AG09319 (cell line): ENCODE data around the gene SH3GL1.

Experiments used
- DNase-seq: peaks from one replicate; pipeline ENCODE4 v3.0.0-alpha.2; 2010; ENCODE audit warnings: low read depth; ENCODE audit errors: extremely low read depth
- CTCF ChIP-seq: IDR thresholded peaks from 2 replicates; pipeline ENCODE4 v1.5.1; 2011; ENCODE audit warnings: low read depth, mild to moderate bottlenecking, inconsistent platforms, low read length, moderate library complexity

SH3GL1 gene

GRCh38 chr19:4363571-4364304 is 36.6 kb downstream of the SH3GL1 start:
- no peak for TF ChIP-seq CTCF
- DNase-seq: no peak

GRCh38 chr19:4362831-4363545 is 37.4 kb downstream of the SH3GL1 start:
- TF ChIP-seq CTCF: no peak; the same call in 1 of the 2 replicates
- no peak for DNase-seq

- no peak for TF ChIP-seq CTCF
- no peak for DNase-seq
These were observed 38.1 kb downstream of the SH3GL1 start for GRCh38 chr19:4362101-4362828.

GRCh38 chr19:4361152-4362046 is 38.9 kb downstream of the SH3GL1 start:
- TF ChIP-seq CTCF: no peak
- no peak for DNase-seq

GRCh38 chr19:4360641-4361151 is 39.7 kb downstream of the SH3GL1 start:
- no peak for DNase-seq
- TF ChIP-seq CTCF: no peak

GRCh38 chr19:4360081-4360569 is 40.2 kb downstream of the SH3GL1 start:
- no peak for DNase-seq
- TF ChIP-seq CTCF: no peak
